ENCODE data around the gene CR1. TPM values are rescaled to one million over a fixed set of nuclear protein-coding genes. Genes with fewer than 3 reads are reported as not detected.

The CR1 gene
- total and polyA plus RNA-seq, 2 of the 8 experiments (the other 6 are each of a cell fraction or from before 2014, with no cell fraction given) = 0.15 to 0.22 TPM

DNA sequence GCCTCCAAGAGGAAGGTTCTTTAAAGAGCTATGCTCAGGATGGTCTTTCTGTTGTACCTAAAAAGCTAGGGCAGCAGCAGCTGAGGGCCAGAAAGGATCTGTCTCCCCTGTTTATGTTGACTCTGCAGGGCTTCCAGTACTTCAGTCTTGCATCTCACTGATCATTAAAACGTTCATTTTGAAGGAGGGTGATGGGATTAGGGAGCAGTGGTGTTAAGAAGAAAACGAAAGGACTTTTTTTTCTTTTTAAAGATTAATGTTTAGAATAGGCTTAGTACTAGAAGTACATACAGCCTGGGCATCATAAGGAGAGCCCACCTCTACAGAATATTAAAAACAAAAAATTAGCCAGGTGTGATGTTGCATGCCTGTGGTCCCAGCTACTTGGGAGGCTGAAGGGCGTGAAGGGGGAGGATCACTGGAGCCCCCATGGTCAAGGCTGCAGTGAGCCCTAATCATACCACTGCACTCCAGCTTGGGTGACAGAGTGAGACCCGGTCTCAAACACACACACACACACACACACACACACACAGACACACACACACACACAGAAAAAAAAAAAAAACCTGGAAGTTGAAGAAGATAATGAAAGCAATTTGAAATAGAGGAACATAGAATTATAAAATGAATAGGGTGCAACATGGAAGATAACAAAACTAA is 151.8 kb downstream of the CR1 start (continued):
- TF ChIP-seq, protein P1, sequence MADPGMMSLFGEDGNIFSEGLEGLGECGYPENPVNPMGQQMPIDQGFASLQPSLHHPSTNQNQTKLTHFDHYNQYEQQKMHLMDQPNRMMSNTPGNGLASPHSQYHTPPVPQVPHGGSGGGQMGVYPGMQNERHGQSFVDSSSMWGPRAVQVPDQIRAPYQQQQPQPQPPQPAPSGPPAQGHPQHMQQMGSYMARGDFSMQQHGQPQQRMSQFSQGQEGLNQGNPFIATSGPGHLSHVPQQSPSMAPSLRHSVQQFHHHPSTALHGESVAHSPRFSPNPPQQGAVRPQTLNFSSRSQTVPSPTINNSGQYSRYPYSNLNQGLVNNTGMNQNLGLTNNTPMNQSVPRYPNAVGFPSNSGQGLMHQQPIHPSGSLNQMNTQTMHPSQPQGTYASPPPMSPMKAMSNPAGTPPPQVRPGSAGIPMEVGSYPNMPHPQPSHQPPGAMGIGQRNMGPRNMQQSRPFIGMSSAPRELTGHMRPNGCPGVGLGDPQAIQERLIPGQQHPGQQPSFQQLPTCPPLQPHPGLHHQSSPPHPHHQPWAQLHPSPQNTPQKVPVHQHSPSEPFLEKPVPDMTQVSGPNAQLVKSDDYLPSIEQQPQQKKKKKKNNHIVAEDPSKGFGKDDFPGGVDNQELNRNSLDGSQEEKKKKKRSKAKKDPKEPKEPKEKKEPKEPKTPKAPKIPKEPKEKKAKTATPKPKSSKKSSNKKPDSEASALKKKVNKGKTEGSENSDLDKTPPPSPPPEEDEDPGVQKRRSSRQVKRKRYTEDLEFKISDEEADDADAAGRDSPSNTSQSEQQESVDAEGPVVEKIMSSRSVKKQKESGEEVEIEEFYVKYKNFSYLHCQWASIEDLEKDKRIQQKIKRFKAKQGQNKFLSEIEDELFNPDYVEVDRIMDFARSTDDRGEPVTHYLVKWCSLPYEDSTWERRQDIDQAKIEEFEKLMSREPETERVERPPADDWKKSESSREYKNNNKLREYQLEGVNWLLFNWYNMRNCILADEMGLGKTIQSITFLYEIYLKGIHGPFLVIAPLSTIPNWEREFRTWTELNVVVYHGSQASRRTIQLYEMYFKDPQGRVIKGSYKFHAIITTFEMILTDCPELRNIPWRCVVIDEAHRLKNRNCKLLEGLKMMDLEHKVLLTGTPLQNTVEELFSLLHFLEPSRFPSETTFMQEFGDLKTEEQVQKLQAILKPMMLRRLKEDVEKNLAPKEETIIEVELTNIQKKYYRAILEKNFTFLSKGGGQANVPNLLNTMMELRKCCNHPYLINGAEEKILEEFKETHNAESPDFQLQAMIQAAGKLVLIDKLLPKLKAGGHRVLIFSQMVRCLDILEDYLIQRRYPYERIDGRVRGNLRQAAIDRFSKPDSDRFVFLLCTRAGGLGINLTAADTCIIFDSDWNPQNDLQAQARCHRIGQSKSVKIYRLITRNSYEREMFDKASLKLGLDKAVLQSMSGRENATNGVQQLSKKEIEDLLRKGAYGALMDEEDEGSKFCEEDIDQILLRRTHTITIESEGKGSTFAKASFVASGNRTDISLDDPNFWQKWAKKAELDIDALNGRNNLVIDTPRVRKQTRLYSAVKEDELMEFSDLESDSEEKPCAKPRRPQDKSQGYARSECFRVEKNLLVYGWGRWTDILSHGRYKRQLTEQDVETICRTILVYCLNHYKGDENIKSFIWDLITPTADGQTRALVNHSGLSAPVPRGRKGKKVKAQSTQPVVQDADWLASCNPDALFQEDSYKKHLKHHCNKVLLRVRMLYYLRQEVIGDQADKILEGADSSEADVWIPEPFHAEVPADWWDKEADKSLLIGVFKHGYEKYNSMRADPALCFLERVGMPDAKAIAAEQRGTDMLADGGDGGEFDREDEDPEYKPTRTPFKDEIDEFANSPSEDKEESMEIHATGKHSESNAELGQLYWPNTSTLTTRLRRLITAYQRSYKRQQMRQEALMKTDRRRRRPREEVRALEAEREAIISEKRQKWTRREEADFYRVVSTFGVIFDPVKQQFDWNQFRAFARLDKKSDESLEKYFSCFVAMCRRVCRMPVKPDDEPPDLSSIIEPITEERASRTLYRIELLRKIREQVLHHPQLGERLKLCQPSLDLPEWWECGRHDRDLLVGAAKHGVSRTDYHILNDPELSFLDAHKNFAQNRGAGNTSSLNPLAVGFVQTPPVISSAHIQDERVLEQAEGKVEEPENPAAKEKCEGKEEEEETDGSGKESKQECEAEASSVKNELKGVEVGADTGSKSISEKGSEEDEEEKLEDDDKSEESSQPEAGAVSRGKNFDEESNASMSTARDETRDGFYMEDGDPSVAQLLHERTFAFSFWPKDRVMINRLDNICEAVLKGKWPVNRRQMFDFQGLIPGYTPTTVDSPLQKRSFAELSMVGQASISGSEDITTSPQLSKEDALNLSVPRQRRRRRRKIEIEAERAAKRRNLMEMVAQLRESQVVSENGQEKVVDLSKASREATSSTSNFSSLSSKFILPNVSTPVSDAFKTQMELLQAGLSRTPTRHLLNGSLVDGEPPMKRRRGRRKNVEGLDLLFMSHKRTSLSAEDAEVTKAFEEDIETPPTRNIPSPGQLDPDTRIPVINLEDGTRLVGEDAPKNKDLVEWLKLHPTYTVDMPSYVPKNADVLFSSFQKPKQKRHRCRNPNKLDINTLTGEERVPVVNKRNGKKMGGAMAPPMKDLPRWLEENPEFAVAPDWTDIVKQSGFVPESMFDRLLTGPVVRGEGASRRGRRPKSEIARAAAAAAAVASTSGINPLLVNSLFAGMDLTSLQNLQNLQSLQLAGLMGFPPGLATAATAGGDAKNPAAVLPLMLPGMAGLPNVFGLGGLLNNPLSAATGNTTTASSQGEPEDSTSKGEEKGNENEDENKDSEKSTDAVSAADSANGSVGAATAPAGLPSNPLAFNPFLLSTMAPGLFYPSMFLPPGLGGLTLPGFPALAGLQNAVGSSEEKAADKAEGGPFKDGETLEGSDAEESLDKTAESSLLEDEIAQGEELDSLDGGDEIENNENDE (IDR thresholded peaks at IDR 0.05; ENCODE audit: insufficient replicate concordance, low read length) = no peak
- no peak for TF ChIP-seq CTBP2 (IDR thresholded peaks at IDR 0.05; ENCODE audit: borderline replicate concordance, insufficient read depth, insufficient read length, low read length)
- TF ChIP-seq SP4 (IDR thresholded peaks at IDR 0.05; ENCODE audit: low read length) = no peak
- TF ChIP-seq, protein P2, sequence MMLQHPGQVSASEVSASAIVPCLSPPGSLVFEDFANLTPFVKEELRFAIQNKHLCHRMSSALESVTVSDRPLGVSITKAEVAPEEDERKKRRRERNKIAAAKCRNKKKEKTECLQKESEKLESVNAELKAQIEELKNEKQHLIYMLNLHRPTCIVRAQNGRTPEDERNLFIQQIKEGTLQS (IDR thresholded peaks at IDR 0.05; ENCODE audit: insufficient read depth, low read depth, low read length) = no peak
- TF ChIP-seq CEBPB (IDR thresholded peaks at IDR 0.05; ENCODE audit: low read depth, low read length) = no peak
- TF ChIP-seq NRF1 (IDR thresholded peaks at IDR 0.05; ENCODE audit: low read depth, low read length) = no peak
